ENCODE results near the gene REC8.
"Not testable (repeated sequence)": the region's sequence is repeated elsewhere in the genome, so short reads cannot be mapped to it uniquely, and the experiment has no call there.

REC8 gene

DNA sequence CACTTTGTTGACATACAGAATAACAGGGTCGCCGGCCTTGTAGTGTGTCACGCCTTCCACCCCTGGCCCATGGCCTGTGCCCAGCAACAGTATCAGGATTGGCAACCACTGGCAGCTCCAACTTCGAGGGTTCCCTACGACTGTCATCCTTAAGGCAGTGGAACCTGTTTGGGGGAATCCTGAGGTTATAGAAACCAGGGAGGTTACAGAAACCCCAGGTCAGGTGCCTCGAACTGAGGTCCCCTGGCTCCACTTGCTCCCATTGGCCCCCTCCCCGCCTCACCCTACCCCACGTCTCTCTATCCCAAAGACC, 22.9 kb downstream of the REC8 start:
- TF ChIP-seq, protein P1, sequence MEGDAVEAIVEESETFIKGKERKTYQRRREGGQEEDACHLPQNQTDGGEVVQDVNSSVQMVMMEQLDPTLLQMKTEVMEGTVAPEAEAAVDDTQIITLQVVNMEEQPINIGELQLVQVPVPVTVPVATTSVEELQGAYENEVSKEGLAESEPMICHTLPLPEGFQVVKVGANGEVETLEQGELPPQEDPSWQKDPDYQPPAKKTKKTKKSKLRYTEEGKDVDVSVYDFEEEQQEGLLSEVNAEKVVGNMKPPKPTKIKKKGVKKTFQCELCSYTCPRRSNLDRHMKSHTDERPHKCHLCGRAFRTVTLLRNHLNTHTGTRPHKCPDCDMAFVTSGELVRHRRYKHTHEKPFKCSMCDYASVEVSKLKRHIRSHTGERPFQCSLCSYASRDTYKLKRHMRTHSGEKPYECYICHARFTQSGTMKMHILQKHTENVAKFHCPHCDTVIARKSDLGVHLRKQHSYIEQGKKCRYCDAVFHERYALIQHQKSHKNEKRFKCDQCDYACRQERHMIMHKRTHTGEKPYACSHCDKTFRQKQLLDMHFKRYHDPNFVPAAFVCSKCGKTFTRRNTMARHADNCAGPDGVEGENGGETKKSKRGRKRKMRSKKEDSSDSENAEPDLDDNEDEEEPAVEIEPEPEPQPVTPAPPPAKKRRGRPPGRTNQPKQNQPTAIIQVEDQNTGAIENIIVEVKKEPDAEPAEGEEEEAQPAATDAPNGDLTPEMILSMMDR (IDR thresholded peaks at IDR 0.05; ENCODE audit: extremely low read depth, insufficient read depth, missing control alignments), result no peak
- DNase-seq (ENCODE audit: low spot score), result no peak
- in situ Hi-C loops (cut with MboI; ENCODE audit: low pct_unique_long_range_greater_than_20kb, low sequenced_read_pairs, unreplicated experiment), result no loop called here

DNA sequence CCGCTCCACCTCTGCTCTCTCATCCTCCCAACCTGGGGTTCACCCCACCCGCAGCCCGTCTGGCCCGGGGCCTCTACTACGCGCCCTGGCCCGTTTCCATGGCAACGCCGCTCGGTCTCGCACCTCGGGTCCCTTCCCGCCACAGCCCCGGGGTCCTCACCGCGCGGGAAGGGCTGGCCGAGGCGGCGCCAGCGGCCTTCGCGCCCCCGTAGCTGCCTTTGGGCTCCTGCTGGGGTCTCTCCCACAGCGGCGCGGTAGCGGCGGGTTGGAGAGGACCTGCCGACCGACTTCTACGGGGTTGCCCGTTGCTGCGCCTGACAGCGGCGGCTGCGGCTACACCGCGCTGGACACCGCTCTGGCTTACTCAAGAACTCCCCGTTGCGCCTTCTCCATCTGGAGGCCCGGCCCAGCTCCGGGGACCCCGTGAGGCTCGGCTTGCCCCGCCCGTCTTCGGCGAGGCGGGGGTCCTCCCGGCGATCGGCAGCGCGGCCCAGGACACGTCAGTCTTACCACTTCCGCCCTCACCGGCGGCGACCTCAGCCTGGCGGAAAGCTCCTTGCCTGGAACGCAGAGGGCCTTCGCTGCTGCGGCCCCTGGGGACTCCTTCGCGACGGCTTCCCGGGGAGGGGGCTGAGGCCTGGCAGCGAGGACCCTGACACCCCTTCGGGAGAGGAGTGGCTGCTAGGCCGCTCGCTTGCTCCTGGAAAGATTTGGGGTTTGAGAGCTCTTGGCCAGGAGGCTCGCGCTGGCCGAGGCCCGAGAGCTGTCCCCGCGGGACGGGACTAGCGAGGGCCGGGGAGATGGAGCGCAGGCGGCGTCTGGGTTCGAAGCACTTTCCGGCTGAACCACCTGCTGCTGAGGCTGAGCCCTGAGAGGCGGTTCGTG, 23.5 kb downstream of the REC8 start, which contains the start of gene TM9SF1:
Gene TM9SF1, minus strand, starts transcription at position 256 of the 885 bp plus-strand sequence. CDS start 422 bp downstream, outside the sequence.
- in situ Hi-C loops (cut with MboI; ENCODE audit: low pct_unique_long_range_greater_than_20kb, low sequenced_read_pairs, unreplicated experiment), result no loop called here
- TF ChIP-seq, protein P1 (IDR thresholded peaks at IDR 0.05; ENCODE audit: extremely low read depth, insufficient read depth, missing control alignments), result no peak
- DNase-seq (ENCODE audit: low spot score), result peak; percentile 95

DNA sequence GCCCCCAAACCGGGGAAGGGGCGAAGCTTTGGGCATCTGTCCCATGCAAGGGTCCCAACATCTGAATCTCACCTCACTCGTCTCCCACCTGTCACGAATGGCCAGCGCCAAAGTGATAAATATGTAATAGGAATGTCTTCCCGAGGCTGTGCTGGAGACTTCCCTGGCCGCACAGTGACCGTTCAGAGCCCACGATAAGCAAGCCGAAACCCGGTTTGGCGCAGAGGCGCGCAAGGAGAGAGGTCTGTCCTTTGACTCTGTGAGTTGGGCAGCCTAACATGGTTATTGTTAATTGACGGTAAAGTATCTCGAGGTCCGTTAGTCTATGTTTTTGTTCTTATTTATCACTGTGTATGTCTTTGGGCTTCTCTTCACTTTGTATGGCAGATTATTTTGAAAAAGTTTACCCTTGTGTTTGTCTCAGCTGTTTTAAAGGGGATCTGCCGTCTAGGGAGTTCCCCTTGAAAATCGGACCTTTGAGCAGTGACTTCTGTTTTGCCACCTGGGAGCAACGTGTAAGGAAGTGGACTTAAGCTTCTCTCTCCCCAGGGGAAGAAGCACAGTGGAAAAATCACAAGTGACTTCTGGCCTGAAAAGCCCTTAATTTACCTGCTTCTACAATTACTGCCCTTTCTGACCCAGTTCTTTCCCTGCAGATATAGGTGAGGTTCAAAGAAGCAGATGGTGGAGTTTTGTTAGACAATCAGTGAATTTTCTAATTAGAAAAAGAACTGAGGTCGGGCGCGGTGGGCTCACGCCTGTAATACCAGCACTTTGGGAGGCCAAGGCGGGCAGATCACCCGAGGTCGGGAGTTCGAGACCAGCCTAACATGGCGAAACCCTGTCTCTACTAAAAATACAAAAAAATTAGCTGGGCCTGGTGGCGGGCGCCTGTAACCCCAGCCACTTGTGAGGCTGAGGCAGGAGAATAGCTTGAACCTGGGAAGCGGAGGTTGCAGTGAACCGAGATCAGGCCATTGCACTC, 24.5 kb downstream of the REC8 start:
- peak; percentile 52 for DNase-seq (ENCODE audit: low spot score)
- TF ChIP-seq, protein P1 (IDR thresholded peaks at IDR 0.05; ENCODE audit: extremely low read depth, insufficient read depth, missing control alignments), result no peak
- in situ Hi-C loops (cut with MboI; ENCODE audit: low pct_unique_long_range_greater_than_20kb, low sequenced_read_pairs, unreplicated experiment), result no loop called here

DNA sequence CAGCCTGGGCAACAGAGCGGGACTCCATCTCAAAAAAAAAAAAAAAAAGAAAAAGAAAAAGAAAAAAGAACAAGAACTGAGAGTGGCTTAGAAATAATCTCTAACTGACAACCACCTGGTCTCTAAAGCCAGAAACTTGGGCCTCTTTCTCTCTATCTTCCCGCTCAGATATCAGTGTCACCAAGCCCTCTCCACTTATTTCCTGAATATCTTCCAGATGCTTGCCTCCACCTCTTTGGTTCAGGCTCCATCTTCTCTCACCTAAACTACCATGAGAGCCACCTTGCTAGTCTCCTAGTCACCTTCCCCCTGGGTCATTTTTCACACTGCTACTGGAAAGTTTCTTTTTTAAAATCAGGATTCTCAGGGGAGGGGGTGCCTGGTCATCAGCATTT, 25.2 kb downstream of the REC8 start:
- no peak for DNase-seq (ENCODE audit: low spot score)
- TF ChIP-seq, protein P1 (IDR thresholded peaks at IDR 0.05; ENCODE audit: extremely low read depth, insufficient read depth, missing control alignments), result no peak
- in situ Hi-C loops (cut with MboI; ENCODE audit: low pct_unique_long_range_greater_than_20kb, low sequenced_read_pairs, unreplicated experiment), result no loop called here

DNA sequence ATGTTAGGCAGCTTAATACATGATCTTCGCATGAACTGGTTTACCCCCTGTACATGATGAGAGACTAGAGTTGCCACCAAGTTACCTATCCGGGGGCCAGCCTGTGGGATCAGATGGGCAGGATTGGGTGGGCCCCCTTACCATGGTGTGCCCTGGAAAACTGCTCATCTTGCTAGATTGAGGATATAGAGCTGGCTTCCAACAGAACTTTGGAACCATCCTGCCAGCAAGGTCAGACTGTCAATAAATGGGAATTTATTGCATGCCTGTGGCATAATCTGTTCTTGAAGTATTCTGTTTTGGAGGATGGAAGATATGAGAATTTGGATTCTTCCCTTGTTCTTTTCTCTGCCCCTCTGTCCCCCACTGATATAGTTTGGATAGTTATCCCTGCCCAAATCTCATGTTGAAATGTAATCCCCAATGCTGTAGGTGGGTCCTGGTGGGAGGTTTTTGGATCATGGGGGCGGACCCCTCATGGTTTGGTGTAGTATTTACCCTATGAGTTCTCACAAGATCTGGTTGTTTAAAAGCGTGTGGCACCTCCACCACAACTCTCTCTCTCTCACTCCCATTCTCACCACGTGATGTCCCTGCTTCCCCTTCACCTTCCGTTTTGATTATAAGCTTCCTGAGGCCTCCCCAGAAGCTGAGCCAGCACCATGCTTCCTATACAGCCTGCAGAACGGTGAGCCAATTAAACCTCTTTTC, 27.1 kb downstream of the REC8 start:
- DNase-seq (ENCODE audit: low spot score), result no peak
- TF ChIP-seq, protein P1 (IDR thresholded peaks at IDR 0.05; ENCODE audit: extremely low read depth, insufficient read depth, missing control alignments), result no peak
- in situ Hi-C loops (cut with MboI; ENCODE audit: low pct_unique_long_range_greater_than_20kb, low sequenced_read_pairs, unreplicated experiment), result no loop called here

DNA sequence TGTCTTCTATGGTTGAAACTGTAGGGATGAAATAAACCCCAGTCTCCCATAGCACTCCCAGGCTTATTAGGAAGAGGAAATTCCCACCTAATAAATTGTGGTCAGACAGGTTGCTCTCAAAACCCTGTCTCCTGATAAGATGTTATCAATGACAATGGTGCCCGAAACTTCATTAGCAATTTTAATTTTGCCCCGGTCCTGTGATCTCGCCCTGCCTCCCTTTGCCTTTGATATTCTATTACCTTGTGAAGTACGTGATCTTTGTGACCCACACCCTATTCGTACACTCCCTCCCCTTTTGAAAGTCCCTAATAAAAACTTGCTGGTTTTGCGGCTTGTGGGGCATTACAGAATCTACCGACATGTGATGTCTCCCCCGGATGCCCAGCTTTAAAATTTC, 30.7 kb downstream of the REC8 start:
- in situ Hi-C loops (cut with MboI; ENCODE audit: low pct_unique_long_range_greater_than_20kb, low sequenced_read_pairs, unreplicated experiment), result not testable (repeated sequence)

DNA sequence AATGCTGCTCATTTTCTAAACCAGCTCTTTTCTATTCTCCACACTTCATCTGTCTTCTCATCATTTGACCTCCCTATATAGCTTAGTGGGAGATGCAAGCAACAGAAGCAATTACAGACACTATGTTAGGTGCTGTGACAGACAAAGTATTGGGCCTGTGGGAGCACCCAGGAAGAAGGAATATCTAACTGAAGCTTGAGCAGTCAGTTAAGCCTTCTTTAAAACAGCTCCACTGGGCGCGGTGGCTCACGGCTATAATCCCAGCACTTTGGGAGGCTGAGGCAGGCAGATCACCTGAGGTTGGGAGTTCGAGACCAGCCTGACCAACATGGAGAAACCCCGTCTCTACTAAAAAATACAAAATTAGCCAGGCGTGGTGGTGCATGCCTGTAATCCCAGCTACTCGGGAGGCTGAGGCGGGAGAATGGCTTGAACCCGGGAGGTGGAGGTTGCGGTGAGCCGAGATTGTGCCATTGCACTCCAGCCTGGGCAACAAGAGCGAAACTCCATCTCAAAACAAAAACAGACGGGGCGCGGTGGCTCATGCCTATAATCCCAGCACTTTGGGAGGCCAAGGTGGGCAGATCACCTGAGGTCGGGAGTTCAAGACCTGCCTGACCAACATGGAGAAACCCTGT, 31.5 kb downstream of the REC8 start:
- in situ Hi-C loops (cut with MboI; ENCODE audit: low pct_unique_long_range_greater_than_20kb, low sequenced_read_pairs, unreplicated experiment); DNase-seq (ENCODE audit: low spot score): not testable (repeated sequence)

More for the DNA sequence above, 30.7 kb downstream of the REC8 start:
- not testable (repeated sequence) for DNase-seq (ENCODE audit: low spot score)

All from GM13977 (cell line).